Activated naive CD8-positive, alpha-beta T cell treated with anti-CD3 and anti-CD28 coated beads, Interleukin-2, amount 50 U/mL, for 24 hours (primary cell): ENCODE data around the gene FARSA.

ENCODE experiments used
- ATAC-seq: fragments of 150-1000 bp; cut with Tn5 transposase; one replicate; pipeline ENCODE4 v1.10.0; 2021
- DNase-seq: peaks from one replicate; pipeline ENCODE4 v3.0.0; 2021
- H3K27ac Mint-ChIP-seq: one replicate; pipeline ENCODE4 v1.8.0; 2021; ENCODE audit warnings: mild to moderate bottlenecking, mixed read lengths
- H3K27me3 Mint-ChIP-seq: one replicate; pipeline ENCODE4 v1.8.0; 2021; ENCODE audit warnings: mixed read lengths
- H3K36me3 Mint-ChIP-seq: one replicate; pipeline ENCODE4 v1.8.0; 2021; ENCODE audit warnings: low read depth, mixed read lengths
- H3K4me1 Mint-ChIP-seq: one replicate; pipeline ENCODE4 v1.8.0; 2021; ENCODE audit warnings: mixed read lengths
- H3K4me3 Mint-ChIP-seq: one replicate; pipeline ENCODE4 v1.8.0; 2021; ENCODE audit warnings: mild to moderate bottlenecking, moderate library complexity, mixed read lengths
- H3K9me3 Mint-ChIP-seq: one replicate; pipeline ENCODE4 v1.8.0; 2021; ENCODE audit warnings: mixed read lengths

FARSA gene

GRCh38 chr19:12947702-12948611, 14.4 kb upstream of the FARSA start:
- DNase-seq (no peak), ATAC-seq (no peak)
- Mint-ChIP-seq H3K27me3 (peaks cover 2% of the 10 kb centered on the region), H3K27ac (peak overlapping the region; percentile 94), H3K36me3 (peaks cover 73% of the 10 kb centered on the region), H3K9me3 (no peaks in the 10 kb centered on the region), H3K4me3 (peak overlapping the region; percentile 91), H3K4me1 (peaks cover 46% of the 10 kb centered on the region)

GRCh38 chr19:12946731-12947496, 13.4 kb upstream of the FARSA start:
- H3K27me3 Mint-ChIP-seq = peaks cover 2% of the 10 kb centered on the region

GRCh38 chr19:12946092-12946721, 12.7 kb upstream of the FARSA start:
- H3K36me3 Mint-ChIP-seq = peaks cover 80% of the 10 kb centered on the region
- H3K27ac Mint-ChIP-seq = peak overlapping the region; percentile 94
- H3K9me3 Mint-ChIP-seq = no peaks in the 10 kb centered on the region
- H3K4me3 Mint-ChIP-seq = peak overlapping the region; percentile 91
- peaks cover 56% of the 10 kb centered on the region for H3K4me1 Mint-ChIP-seq
- ATAC-seq (peak; percentile 53), DNase-seq (peak; percentile 63)
- H3K27me3 Mint-ChIP-seq = peaks cover 2% of the 10 kb centered on the region

More at GRCh38 chr19:12946731-12947496, 13.4 kb upstream of the FARSA start:
- H3K4me3 Mint-ChIP-seq = peak overlapping the region; percentile 91
- H3K4me1 Mint-ChIP-seq = peaks cover 54% of the 10 kb centered on the region
- peak overlapping the region; percentile 94 for H3K27ac Mint-ChIP-seq
- DNase-seq (no peak), ATAC-seq (no peak)
- H3K36me3 Mint-ChIP-seq = peaks cover 79% of the 10 kb centered on the region
- H3K9me3 Mint-ChIP-seq = no peaks in the 10 kb centered on the region

- Mint-ChIP-seq H3K4me3 (peak within 1 kb of the TSS; percentile 91), H3K36me3 (peaks cover 80% of the 10 kb centered on the region), H3K27ac (peak within 1 kb of the TSS; percentile 95), H3K9me3 (no peaks in the 10 kb centered on the region), H3K27me3 (peaks cover 2% of the 10 kb centered on the region), H3K4me1 (peaks cover 63% of the 10 kb centered on the region)
- peak; percentile 100 for DNase-seq
- ATAC-seq = peak; percentile 76
Measured at GRCh38 chr19:12945479-12946091, 12.1 kb upstream of the FARSA start, which contains the start of gene RAD23A. TSS of gene RAD23A (plus strand) at chr19:12945862. CDS start at chr19:12945949, 87 bp downstream.

GRCh38 chr19:12944104-12944674, 10.7 kb upstream of the FARSA start:
- DNase-seq (no peak), ATAC-seq (no peak)
- Mint-ChIP-seq H3K9me3 (no peaks in the 10 kb centered on the region), H3K36me3 (peaks cover 81% of the 10 kb centered on the region), H3K4me3 (peak overlapping the region; percentile 91), H3K27ac (peak overlapping the region; percentile 95), H3K27me3 (peaks cover 2% of the 10 kb centered on the region), H3K4me1 (peaks cover 75% of the 10 kb centered on the region)

GRCh38 chr19:12943437-12944044, 10.0 kb upstream of the FARSA start:
- peaks cover 87% of the 10 kb centered on the region for H3K36me3 Mint-ChIP-seq
- H3K4me1 Mint-ChIP-seq = peaks cover 77% of the 10 kb centered on the region
- H3K27ac Mint-ChIP-seq = peak overlapping the region; percentile 87
- peak overlapping the region; percentile 63 for H3K4me3 Mint-ChIP-seq
- peaks cover 2% of the 10 kb centered on the region for H3K27me3 Mint-ChIP-seq
- DNase-seq (no peak), ATAC-seq (no peak)
- H3K9me3 Mint-ChIP-seq = no peaks in the 10 kb centered on the region

- Mint-ChIP-seq H3K27ac (peak overlapping the region; percentile 94), H3K36me3 (peaks cover 70% of the 10 kb centered on the region), H3K9me3 (no peaks in the 10 kb centered on the region), H3K27me3 (peaks cover 2% of the 10 kb centered on the region), H3K4me1 (peaks cover 79% of the 10 kb centered on the region), H3K4me3 (peak overlapping the region; percentile 97)
- DNase-seq = no peak
- no peak for ATAC-seq
Measured at GRCh38 chr19:12940897-12941296, 7.4 kb upstream of the FARSA start.

GRCh38 chr19:12939975-12940423, 6.5 kb upstream of the FARSA start:
- H3K9me3 Mint-ChIP-seq = no peaks in the 10 kb centered on the region
- peaks cover 73% of the 10 kb centered on the region for H3K4me1 Mint-ChIP-seq
- H3K27ac Mint-ChIP-seq = peak overlapping the region; percentile 94
- peaks cover 62% of the 10 kb centered on the region for H3K36me3 Mint-ChIP-seq
- DNase-seq (no peak), ATAC-seq (no peak)
- H3K27me3 Mint-ChIP-seq = no peaks in the 10 kb centered on the region
- H3K4me3 Mint-ChIP-seq = peak overlapping the region; percentile 97

GRCh38 chr19:12938779-12939601, 5.5 kb upstream of the FARSA start:
- Mint-ChIP-seq H3K4me3 (peak overlapping the region; percentile 97), H3K27me3 (no peaks in the 10 kb centered on the region), H3K4me1 (peaks cover 69% of the 10 kb centered on the region), H3K36me3 (peaks cover 57% of the 10 kb centered on the region), H3K9me3 (no peaks in the 10 kb centered on the region), H3K27ac (peak overlapping the region; percentile 94)
- DNase-seq (no peak), ATAC-seq (no peak)

- Mint-ChIP-seq H3K27me3 (no peaks in the 10 kb centered on the region), H3K4me1 (peaks cover 66% of the 10 kb centered on the region), H3K9me3 (no peaks in the 10 kb centered on the region), H3K36me3 (peaks cover 50% of the 10 kb centered on the region), H3K27ac (peak within 1 kb of the TSS; percentile 94), H3K4me3 (peak within 1 kb of the TSS; percentile 97)
- ATAC-seq (peak; percentile 92), DNase-seq (peak; percentile 99)
Measured at GRCh38 chr19:12937927-12938778, 4.6 kb upstream of the FARSA start, which contains the start of gene CALR. TSS of gene CALR (plus strand) at chr19:12938609. CDS start at chr19:12938680, 71 bp downstream.

- no peaks in the 10 kb centered on the region for H3K27me3 Mint-ChIP-seq
- DNase-seq (peak; percentile 47), ATAC-seq (no peak)
- H3K27ac Mint-ChIP-seq = peak overlapping the region; percentile 94
- no peaks in the 10 kb centered on the region for H3K9me3 Mint-ChIP-seq
- peaks cover 68% of the 10 kb centered on the region for H3K4me1 Mint-ChIP-seq
- peak overlapping the region; percentile 97 for H3K4me3 Mint-ChIP-seq
- peaks cover 51% of the 10 kb centered on the region for H3K36me3 Mint-ChIP-seq
Measured at GRCh38 chr19:12937093-12937926, 3.8 kb upstream of the FARSA start.
